ENCODE measurements around the gene SHISA6.

SHISA6 gene

DNA sequence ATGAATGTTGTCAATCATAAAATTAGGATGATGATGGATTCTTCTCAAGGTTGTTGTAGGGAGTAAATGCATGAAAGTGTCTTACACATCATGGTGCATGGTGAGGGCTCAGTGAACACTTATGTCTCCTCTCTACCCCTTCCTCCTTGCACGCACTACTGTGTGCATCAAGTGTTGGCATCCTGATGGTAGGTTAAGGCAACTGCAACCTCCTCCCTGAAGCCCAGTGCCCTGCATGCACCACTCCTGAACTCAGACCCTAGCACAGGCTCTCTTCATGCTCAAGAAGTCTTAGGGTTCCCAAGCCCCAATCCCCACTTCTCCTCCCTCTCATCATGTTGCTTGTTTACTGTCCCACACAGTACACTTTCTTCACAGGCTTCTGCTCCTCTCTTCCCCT, 251.5 kb downstream of the SHISA6 start:
- no peak for TF ChIP-seq RAD21 (IDR thresholded peaks at IDR 0.05; ENCODE audit: low read depth)
- TF ChIP-seq NFIC (IDR thresholded peaks at IDR 0.05) = no peak
- no peak for TF ChIP-seq ZBTB7A (IDR thresholded peaks at IDR 0.05; ENCODE audit: low read depth)
- no peak for TF ChIP-seq YY1 (IDR thresholded peaks at IDR 0.05; ENCODE audit: low read depth)
- TF ChIP-seq, protein P1, sequence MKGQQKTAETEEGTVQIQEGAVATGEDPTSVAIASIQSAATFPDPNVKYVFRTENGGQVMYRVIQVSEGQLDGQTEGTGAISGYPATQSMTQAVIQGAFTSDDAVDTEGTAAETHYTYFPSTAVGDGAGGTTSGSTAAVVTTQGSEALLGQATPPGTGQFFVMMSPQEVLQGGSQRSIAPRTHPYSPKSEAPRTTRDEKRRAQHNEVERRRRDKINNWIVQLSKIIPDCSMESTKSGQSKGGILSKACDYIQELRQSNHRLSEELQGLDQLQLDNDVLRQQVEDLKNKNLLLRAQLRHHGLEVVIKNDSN (IDR thresholded peaks at IDR 0.05) = no peak
- no peak for TF ChIP-seq CEBPB (IDR thresholded peaks at IDR 0.05)
- TF ChIP-seq, protein P2, sequence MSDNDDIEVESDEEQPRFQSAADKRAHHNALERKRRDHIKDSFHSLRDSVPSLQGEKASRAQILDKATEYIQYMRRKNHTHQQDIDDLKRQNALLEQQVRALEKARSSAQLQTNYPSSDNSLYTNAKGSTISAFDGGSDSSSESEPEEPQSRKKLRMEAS (IDR thresholded peaks at IDR 0.05) = no peak
- TF ChIP-seq EGR1 (IDR thresholded peaks at IDR 0.05) = no peak
- no peak for TF ChIP-seq TEAD4 (IDR thresholded peaks at IDR 0.05)

DNA sequence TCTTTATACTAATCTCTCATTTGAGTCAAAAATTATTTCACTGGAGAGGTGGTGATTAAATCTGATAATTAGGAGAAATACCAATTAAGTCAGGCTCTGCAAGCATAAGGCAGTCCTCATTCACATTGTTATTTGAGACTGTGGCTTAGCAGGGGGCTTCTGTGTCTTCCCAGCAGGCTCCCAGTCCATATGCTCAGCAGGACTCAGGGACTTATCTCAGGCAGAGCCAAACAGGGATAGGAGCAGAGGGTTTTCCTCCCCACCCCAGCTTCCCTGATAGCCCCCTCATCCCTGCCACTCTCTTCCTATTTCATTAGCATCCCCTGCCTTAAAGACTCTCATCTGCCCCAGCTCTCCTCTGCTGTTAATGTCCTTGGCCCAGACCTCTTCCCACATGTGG, 252.9 kb downstream of the SHISA6 start:
- TF ChIP-seq ZBTB7A (IDR thresholded peaks at IDR 0.05; ENCODE audit: low read depth) (no peak), CEBPB (IDR thresholded peaks at IDR 0.05) (no peak), NFIC (IDR thresholded peaks at IDR 0.05) (no peak), FOXM1 (IDR thresholded peaks at IDR 0.05; ENCODE audit: borderline replicate concordance, low read depth) (no peak), RAD21 (IDR thresholded peaks at IDR 0.05; ENCODE audit: low read depth) (no peak), YY1 (IDR thresholded peaks at IDR 0.05; ENCODE audit: low read depth) (no peak), TEAD4 (IDR thresholded peaks at IDR 0.05) (no peak)
- TF ChIP-seq, protein P2 (IDR thresholded peaks at IDR 0.05) = no peak
- TF ChIP-seq, protein P1 (IDR thresholded peaks at IDR 0.05) = no peak

DNA sequence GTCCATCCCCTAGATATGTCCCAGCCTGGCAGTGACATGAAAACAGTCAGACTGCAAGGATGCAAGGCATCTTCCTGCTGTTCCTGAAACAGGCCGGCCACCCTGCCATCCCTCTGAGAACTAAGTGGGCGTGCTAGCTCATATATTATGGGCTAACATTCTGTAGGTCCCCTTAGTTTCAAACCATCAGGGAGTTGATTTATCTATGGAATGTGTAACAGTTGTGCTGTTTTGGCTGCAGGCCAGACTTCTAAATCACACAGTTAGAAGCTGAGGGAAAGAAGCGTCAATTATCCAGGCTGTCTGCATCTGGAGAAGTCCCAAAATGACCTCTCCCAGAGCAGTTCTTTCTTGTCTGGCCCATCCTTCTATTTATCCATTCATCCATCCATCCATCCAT, 254.6 kb downstream of the SHISA6 start:
- TF ChIP-seq RAD21 (IDR thresholded peaks at IDR 0.05; ENCODE audit: low read depth) (no peak), TAF1 (IDR thresholded peaks at IDR 0.05; ENCODE audit: low read depth) (no peak), TEAD4 (IDR thresholded peaks at IDR 0.05) (no peak), NFIC (IDR thresholded peaks at IDR 0.05) (no peak), EP300 (IDR thresholded peaks at IDR 0.05; ENCODE audit: borderline replicate concordance) (no peak), ZBTB7A (IDR thresholded peaks at IDR 0.05; ENCODE audit: low read depth) (no peak), YY1 (IDR thresholded peaks at IDR 0.05; ENCODE audit: low read depth) (no peak), CREB1 (IDR thresholded peaks at IDR 0.05; ENCODE audit: low read depth) (no peak), CEBPB (IDR thresholded peaks at IDR 0.05) (no peak), TCF12 (IDR thresholded peaks at IDR 0.05; ENCODE audit: low read depth) (no peak), EGR1 (IDR thresholded peaks at IDR 0.05) (no peak)
- TF ChIP-seq, protein P1 (IDR thresholded peaks at IDR 0.05) = no peak
- TF ChIP-seq, protein P2 (IDR thresholded peaks at IDR 0.05) = no peak

DNA sequence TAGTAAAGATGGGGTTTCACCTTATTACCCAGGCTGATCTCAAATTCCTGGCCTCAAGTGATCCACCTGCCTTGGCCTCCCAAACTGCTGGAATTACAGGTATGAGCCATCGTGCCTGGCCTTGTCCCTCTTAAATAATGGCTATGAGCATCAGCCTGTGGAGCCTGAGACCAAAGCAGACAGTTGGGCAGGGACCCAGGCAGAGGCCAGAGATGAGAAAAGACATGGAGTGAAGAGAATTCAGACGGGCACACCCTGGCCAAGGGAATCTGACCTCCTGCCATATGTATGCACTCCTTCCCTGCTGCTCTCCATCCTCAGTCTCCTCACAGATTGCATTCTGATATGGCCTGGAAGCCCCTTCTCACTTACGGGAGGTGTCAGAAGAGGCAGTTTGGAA, 258.9 kb downstream of the SHISA6 start:
- TF ChIP-seq TEAD4 (IDR thresholded peaks at IDR 0.05) (no peak), TAF1 (IDR thresholded peaks at IDR 0.05; ENCODE audit: low read depth) (no peak), CEBPB (IDR thresholded peaks at IDR 0.05) (no peak), REST (IDR thresholded peaks at IDR 0.05; ENCODE audit: low read depth) (no peak), EGR1 (IDR thresholded peaks at IDR 0.05) (no peak)
- TF ChIP-seq, protein P1 (IDR thresholded peaks at IDR 0.05) = no peak
- TF ChIP-seq, protein P2 (IDR thresholded peaks at IDR 0.05) = no peak

DNA sequence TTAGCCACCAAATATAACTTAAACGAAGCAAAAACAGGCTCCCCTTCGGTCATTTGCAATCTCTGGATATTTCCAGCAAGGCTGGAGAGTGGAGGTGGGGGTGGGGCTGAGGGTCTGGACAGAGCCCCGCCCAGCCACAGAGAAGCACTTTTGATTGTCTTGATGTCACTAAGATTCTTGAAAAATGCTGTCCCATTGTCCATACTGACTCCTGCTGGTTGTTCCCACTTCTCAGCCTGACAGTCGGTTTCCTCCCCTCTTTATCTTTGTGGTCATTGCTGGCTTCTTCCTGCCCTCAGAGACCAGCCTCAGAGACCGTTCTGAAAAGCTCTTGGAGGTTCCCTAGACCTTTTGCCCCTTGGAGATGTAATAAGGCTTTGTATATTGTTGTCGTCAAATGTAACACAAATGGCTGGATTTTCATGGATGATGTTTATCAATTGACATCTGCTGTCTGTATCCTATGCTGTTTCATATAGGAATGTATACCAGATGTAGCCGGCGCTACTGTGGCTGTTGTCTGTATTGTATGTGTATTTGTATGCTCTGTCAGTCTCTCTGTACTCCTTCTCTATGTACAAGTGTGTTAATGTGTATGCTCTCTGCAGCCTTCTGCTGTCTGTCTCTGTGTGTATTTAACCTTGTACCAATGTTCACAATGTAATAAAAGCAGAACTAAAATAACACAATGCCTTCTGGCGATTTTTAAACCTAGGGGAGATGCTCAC, 262.5 kb downstream of the SHISA6 start:
- no peak for TF ChIP-seq YY1 (IDR thresholded peaks at IDR 0.05; ENCODE audit: low read depth)
- TF ChIP-seq ZBTB7A (IDR thresholded peaks at IDR 0.05; ENCODE audit: low read depth) = no peak
- TF ChIP-seq CEBPB (IDR thresholded peaks at IDR 0.05) = no peak
- TF ChIP-seq TAF1 (IDR thresholded peaks at IDR 0.05; ENCODE audit: low read depth) = no peak
- no peak for TF ChIP-seq EGR1 (IDR thresholded peaks at IDR 0.05)
- no peak for TF ChIP-seq NFIC (IDR thresholded peaks at IDR 0.05)
- TF ChIP-seq EP300 (IDR thresholded peaks at IDR 0.05; ENCODE audit: borderline replicate concordance) = no peak

GRCh38 chr17:11506635-11507034, 265.6 kb downstream of the SHISA6 start:
- TF ChIP-seq REST (IDR thresholded peaks at IDR 0.05; ENCODE audit: low read depth) (peak; percentile 82), FOXM1 (IDR thresholded peaks at IDR 0.05; ENCODE audit: borderline replicate concordance, low read depth) (no peak)

Data from Ishikawa (cell line).